ENCODE measurements around the gene SPN. TPM values are rescaled to one million over a fixed set of nuclear protein-coding genes. Genes with fewer than 3 reads are reported as not detected.

Gene SPN
- total RNA-seq, 4 donors from 2014 or later = 4.0 to 5.7 (median 4.7) TPM

- 77 to 81% methylated on average over 4 of the region's 4 CpGs for WGBS, 2 donors
- H3K4me3 ChIP-seq (ENCODE audit: low read depth, poor library complexity, severe bottlenecking) = no peak overlapping the region
- DNase-seq (ENCODE audit: low spot score in 2 of 2) = no peak
- intact Hi-C loops (cut with DNase I; ENCODE audit: low total_unique reads) = no loop called here
- TF ChIP-seq CTCF (IDR thresholded peaks at IDR 0.05) = no peak
- no peak for TF ChIP-seq POLR2A (IDR thresholded peaks at IDR 0.05)
These were observed 17.3 kb upstream of the SPN start for GRCh38 chr16:29645694-29646187.

- no peak overlapping the region for H3K4me3 ChIP-seq (ENCODE audit: low read depth, poor library complexity, severe bottlenecking)
- 90 to 92% methylated on average over 3 of the region's 3 CpGs for WGBS, 2 donors
- TF ChIP-seq CTCF (IDR thresholded peaks at IDR 0.05) (no peak), POLR2A (IDR thresholded peaks at IDR 0.05) (no peak)
- no peak for DNase-seq (ENCODE audit: low spot score in 2 of 2)
- intact Hi-C loops (cut with DNase I; ENCODE audit: low total_unique reads) = no loop called here
These were observed 16.1 kb upstream of the SPN start for GRCh38 chr16:29646947-29647346.

- WGBS, 2 donors = 59 to 66% methylated on average over 9 of the region's 9 CpGs
- H3K4me3 ChIP-seq (ENCODE audit: low read depth, poor library complexity, severe bottlenecking) = no peak overlapping the region
- intact Hi-C loops (cut with DNase I; ENCODE audit: low total_unique reads) = no loop called here
- DNase-seq (ENCODE audit: low spot score in 2 of 2) = no peak
- TF ChIP-seq POLR2A (IDR thresholded peaks at IDR 0.05) (no peak), CTCF (IDR thresholded peaks at IDR 0.05) (no peak)
These were observed 13.2 kb upstream of the SPN start for GRCh38 chr16:29649588-29650494.

GRCh38 chr16:29650771-29651170 is 12.3 kb upstream of the SPN start:
- H3K4me3 ChIP-seq (ENCODE audit: low read depth, poor library complexity, severe bottlenecking) = no peak overlapping the region
- no peak for DNase-seq (ENCODE audit: low spot score in 2 of 2)
- TF ChIP-seq CTCF (IDR thresholded peaks at IDR 0.05) (no peak), POLR2A (IDR thresholded peaks at IDR 0.05) (no peak)
- intact Hi-C loops (cut with DNase I; ENCODE audit: low total_unique reads) = no loop called here
- WGBS, 2 donors = 99% methylated on average over 2 of the region's 2 CpGs

GRCh38 chr16:29651774-29652349 is 11.2 kb upstream of the SPN start:
- 92 to 95% methylated on average over 2 of the region's 2 CpGs for WGBS, 2 donors
- H3K4me3 ChIP-seq (ENCODE audit: low read depth, poor library complexity, severe bottlenecking) = no peak overlapping the region
- TF ChIP-seq CTCF (IDR thresholded peaks at IDR 0.05) (no peak), POLR2A (IDR thresholded peaks at IDR 0.05) (no peak)
- no peak for DNase-seq (ENCODE audit: low spot score in 2 of 2)
- intact Hi-C loops (cut with DNase I; ENCODE audit: low total_unique reads) = no loop called here
